ENCODE results near the gene RNF224. TPM values are rescaled to one million over a fixed set of nuclear protein-coding genes. Genes with fewer than 3 reads are reported as not detected.
"Not testable (repeated sequence)": the region's sequence is repeated elsewhere in the genome, so short reads cannot be mapped to it uniquely, and the experiment has no call there.

RNF224 gene
- total RNA-seq, 1 experiment from 2014 or later, result 1.2 TPM

GRCh38 chr9:137242269-137243203, 15.2 kb downstream of the RNF224 start:
- ATAC-seq (no peak), DNase-seq (no peak)
- intact Hi-C loops (cut with micrococcal nuclease), result no loop called here
- peaks cover 17% of the 10 kb centered on the region for H3K36me3 ChIP-seq (ENCODE audit: low read depth, low read length)
- peak overlapping the region; percentile 86 for H3K4me2 ChIP-seq (ENCODE audit: low read length)
- no peaks in the 10 kb centered on the region for H3K9me3 ChIP-seq (ENCODE audit: low read length)
- H3K4me3 ChIP-seq (ENCODE audit: low read length), result peak overlapping the region; percentile 97
- peaks cover 5% of the 10 kb centered on the region for H3F3A ChIP-seq (ENCODE audit: low read length, unreplicated experiment)
- POLR2A ChIA-PET (ENCODE audit: unreplicated experiment), result interaction anchor here (0.7 to 1.0 kb wide), 2 partner anchors 19 to 42 kb away, joined by 3 to 32 read pairs; no protein-coding TSS in a partner anchor
- no TSS peak for BruUV-seq (replicated peaks)
- peaks cover 28% of the 10 kb centered on the region for H4K20me1 ChIP-seq (ENCODE audit: low read length)
- no peaks in the 10 kb centered on the region for H3K27me3 ChIP-seq (ENCODE audit: low read length)
- peak overlapping the region; percentile 89 for H3K9ac ChIP-seq (ENCODE audit: low read length)
- H3K4me1 ChIP-seq (ENCODE audit: insufficient read depth, low read length), result peaks cover 31% of the 10 kb centered on the region
- peaks cover 45% of the 10 kb centered on the region for H3K79me2 ChIP-seq (ENCODE audit: low read length)
- H3K9me2 ChIP-seq (replicated peaks; ENCODE audit: low read length), result no peaks in the 10 kb centered on the region
- no peak overlapping the region for H2AFZ ChIP-seq (ENCODE audit: low read length)
- CTCF ChIA-PET, result no interaction called here
- H3K27ac ChIP-seq (ENCODE audit: low read length), result peak overlapping the region; percentile 53
- TF ChIP-seq EZH2 (IDR thresholded peaks at IDR 0.05; ENCODE audit: low read length, unreplicated experiment) (no peak), EZH2phosphoT487 (IDR thresholded peaks at IDR 0.05; ENCODE audit: borderline replicate concordance, low read length) (no peak)
- TF ChIP-seq, protein P1, sequence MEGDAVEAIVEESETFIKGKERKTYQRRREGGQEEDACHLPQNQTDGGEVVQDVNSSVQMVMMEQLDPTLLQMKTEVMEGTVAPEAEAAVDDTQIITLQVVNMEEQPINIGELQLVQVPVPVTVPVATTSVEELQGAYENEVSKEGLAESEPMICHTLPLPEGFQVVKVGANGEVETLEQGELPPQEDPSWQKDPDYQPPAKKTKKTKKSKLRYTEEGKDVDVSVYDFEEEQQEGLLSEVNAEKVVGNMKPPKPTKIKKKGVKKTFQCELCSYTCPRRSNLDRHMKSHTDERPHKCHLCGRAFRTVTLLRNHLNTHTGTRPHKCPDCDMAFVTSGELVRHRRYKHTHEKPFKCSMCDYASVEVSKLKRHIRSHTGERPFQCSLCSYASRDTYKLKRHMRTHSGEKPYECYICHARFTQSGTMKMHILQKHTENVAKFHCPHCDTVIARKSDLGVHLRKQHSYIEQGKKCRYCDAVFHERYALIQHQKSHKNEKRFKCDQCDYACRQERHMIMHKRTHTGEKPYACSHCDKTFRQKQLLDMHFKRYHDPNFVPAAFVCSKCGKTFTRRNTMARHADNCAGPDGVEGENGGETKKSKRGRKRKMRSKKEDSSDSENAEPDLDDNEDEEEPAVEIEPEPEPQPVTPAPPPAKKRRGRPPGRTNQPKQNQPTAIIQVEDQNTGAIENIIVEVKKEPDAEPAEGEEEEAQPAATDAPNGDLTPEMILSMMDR (conservative IDR thresholded peaks at IDR 0.05; ENCODE audit: low read depth, low read length), result no peak

- peaks cover 40% of the 10 kb centered on the region for H3K79me2 ChIP-seq (ENCODE audit: low read length)
- H3K9me2 ChIP-seq (replicated peaks; ENCODE audit: low read length); H2AFZ ChIP-seq (ENCODE audit: low read length); CTCF ChIA-PET; H3K27ac ChIP-seq (ENCODE audit: low read length); H3K9ac ChIP-seq (ENCODE audit: low read length); H3F3A ChIP-seq (ENCODE audit: low read length, unreplicated experiment); H3K27me3 ChIP-seq (ENCODE audit: low read length); ATAC-seq; H3K9me3 ChIP-seq (ENCODE audit: low read length); BruUV-seq (replicated peaks); intact Hi-C loops (cut with micrococcal nuclease); DNase-seq: not testable (repeated sequence)
- H3K4me3 ChIP-seq (ENCODE audit: low read length), result peak overlapping the region; percentile 97
- peaks cover 24% of the 10 kb centered on the region for H3K4me1 ChIP-seq (ENCODE audit: insufficient read depth, low read length)
- POLR2A ChIA-PET (ENCODE audit: unreplicated experiment), result interaction anchor here (1.0 kb wide), 1 partner anchor 42 kb away, joined by 3 read pairs; no protein-coding TSS in a partner anchor
- H3K4me2 ChIP-seq (ENCODE audit: low read length), result peak overlapping the region; percentile 86
- peaks cover 17% of the 10 kb centered on the region for H3K36me3 ChIP-seq (ENCODE audit: low read depth, low read length)
- peaks cover 28% of the 10 kb centered on the region for H4K20me1 ChIP-seq (ENCODE audit: low read length)
Measured at GRCh38 chr9:137243266-137243625, 15.9 kb downstream of the RNF224 start.

- Histone ChIP-seq H3K9me3 (ENCODE audit: low read length) (no peaks in the 10 kb centered on the region), H3K4me3 (ENCODE audit: low read length) (peak overlapping the region; percentile 97; the same call in 1 of the 2 replicates), H3K27me3 (ENCODE audit: low read length) (no peaks in the 10 kb centered on the region), H3K27ac (ENCODE audit: low read length) (no peak overlapping the region), H4K20me1 (ENCODE audit: low read length) (peaks cover 28% of the 10 kb centered on the region), H3K9me2 (replicated peaks; ENCODE audit: low read length) (no peaks in the 10 kb centered on the region), H2AFZ (ENCODE audit: low read length) (no peak overlapping the region), H3K9ac (ENCODE audit: low read length) (no peak overlapping the region), H3K79me2 (ENCODE audit: low read length) (peaks cover 34% of the 10 kb centered on the region), H3K4me2 (ENCODE audit: low read length) (peak overlapping the region; percentile 86), H3F3A (ENCODE audit: low read length, unreplicated experiment) (peaks cover 5% of the 10 kb centered on the region), H3K4me1 (ENCODE audit: insufficient read depth, low read length) (peaks cover 18% of the 10 kb centered on the region), H3K36me3 (ENCODE audit: low read depth, low read length) (peaks cover 17% of the 10 kb centered on the region)
- ChIA-PET POLR2A (ENCODE audit: unreplicated experiment) (interaction anchor here (0.5 kb wide), 1 partner anchor 50 kb away, joined by 3 read pairs; no protein-coding TSS in a partner anchor), CTCF (interaction anchor here (1.1 kb wide), 1 partner anchor 197 kb away, joined by 4 read pairs; the partner anchor contains the start of gene NPDC1)
- BruUV-seq (replicated peaks), result no TSS peak
- TF ChIP-seq EZH2 (IDR thresholded peaks at IDR 0.05; ENCODE audit: low read length, unreplicated experiment) (no peak), EZH2phosphoT487 (IDR thresholded peaks at IDR 0.05; ENCODE audit: borderline replicate concordance, low read length) (no peak)
- TF ChIP-seq, protein P1 (conservative IDR thresholded peaks at IDR 0.05; ENCODE audit: low read depth, low read length), result no peak
- ATAC-seq, result peak; percentile 3; the same call in 1 of the 2 replicates
- intact Hi-C loops (cut with micrococcal nuclease), result no loop called here
- no peak for DNase-seq
Measured at GRCh38 chr9:137243626-137244485, 16.6 kb downstream of the RNF224 start.

Measured in PC-3 (cell line).